Measurements from ENCODE around the gene CEACAM5. TPM values are rescaled to one million over a fixed set of nuclear protein-coding genes. Genes with fewer than 3 reads are reported as not detected.
A peak's percentile ranks its signal among the peaks of the same experiment; 100 is the strongest.

CEACAM5 gene
- total RNA-seq: not detected

- Mint-ChIP-seq H3K27ac (peak within 1 kb of the TSS; percentile 40), H3K9me3 (no peaks in the 10 kb centered on the region), H3K27me3 (peaks cover 33% of the 10 kb centered on the region), H3K4me3 (no peak within 1 kb of the TSS), H3K36me3 (ENCODE audit: low read depth) (no peaks in the 10 kb centered on the region), H3K4me1 (no peaks in the 10 kb centered on the region)
- ATAC-seq (replicated peaks): no peak
These were observed at the start of gene CEACAM5 for GRCh38 chr19:41708481-41708880. Gene CEACAM5 (plus strand): TSS chr19:41708626. CDS start chr19:41708732, 106 bp downstream.

- no peak for ATAC-seq (replicated peaks)
- Mint-ChIP-seq H3K9me3 (peaks cover 14% of the 10 kb centered on the region), H3K4me3 (no peak overlapping the region), H3K27me3 (peaks cover 30% of the 10 kb centered on the region), H3K4me1 (no peaks in the 10 kb centered on the region), H3K36me3 (ENCODE audit: low read depth) (no peaks in the 10 kb centered on the region), H3K27ac (no peak overlapping the region)
These were observed 42.4 kb upstream of the CEACAM5 start for GRCh38 chr19:41666075-41666474.

GRCh38 chr19:41668315-41668714 is 40.1 kb upstream of the CEACAM5 start:
- Mint-ChIP-seq H3K27me3 (peaks cover 44% of the 10 kb centered on the region), H3K4me1 (no peaks in the 10 kb centered on the region), H3K36me3 (ENCODE audit: low read depth) (no peaks in the 10 kb centered on the region), H3K9me3 (peaks cover 10% of the 10 kb centered on the region), H3K27ac (no peak overlapping the region), H3K4me3 (no peak overlapping the region)
- no peak for ATAC-seq (replicated peaks)

GRCh38 chr19:41670755-41671154 is 37.7 kb upstream of the CEACAM5 start:
- Mint-ChIP-seq H3K9me3 (peaks cover 4% of the 10 kb centered on the region), H3K4me3 (no peak overlapping the region), H3K36me3 (ENCODE audit: low read depth) (no peaks in the 10 kb centered on the region), H3K4me1 (no peaks in the 10 kb centered on the region), H3K27me3 (peaks cover 51% of the 10 kb centered on the region), H3K27ac (no peak overlapping the region)
- ATAC-seq (replicated peaks): no peak

- no peak for ATAC-seq (replicated peaks)
- Mint-ChIP-seq H3K27me3 (peaks cover 52% of the 10 kb centered on the region), H3K4me1 (no peaks in the 10 kb centered on the region), H3K4me3 (no peak overlapping the region), H3K9me3 (peaks cover 4% of the 10 kb centered on the region), H3K36me3 (ENCODE audit: low read depth) (no peaks in the 10 kb centered on the region), H3K27ac (no peak overlapping the region)
These were observed 36.9 kb upstream of the CEACAM5 start for GRCh38 chr19:41671486-41671885.

GRCh38 chr19:41682437-41682836 is 26.0 kb upstream of the CEACAM5 start:
- Mint-ChIP-seq H3K27ac (no peak overlapping the region), H3K4me1 (no peaks in the 10 kb centered on the region), H3K36me3 (ENCODE audit: low read depth) (no peaks in the 10 kb centered on the region), H3K9me3 (no peaks in the 10 kb centered on the region), H3K4me3 (no peak overlapping the region), H3K27me3 (peaks cover 33% of the 10 kb centered on the region)
- no peak for ATAC-seq (replicated peaks)

- H3K27me3 Mint-ChIP-seq: peaks cover 27% of the 10 kb centered on the region
- H3K4me1 Mint-ChIP-seq: peaks cover 6% of the 10 kb centered on the region
- H3K27ac Mint-ChIP-seq: no peak overlapping the region
- no peaks in the 10 kb centered on the region for H3K9me3 Mint-ChIP-seq
- no peak for ATAC-seq (replicated peaks)
- H3K36me3 Mint-ChIP-seq (ENCODE audit: low read depth): no peaks in the 10 kb centered on the region
- H3K4me3 Mint-ChIP-seq: no peak overlapping the region
These were observed 21.0 kb upstream of the CEACAM5 start for GRCh38 chr19:41687419-41687818.

GRCh38 chr19:41688098-41688497 is 20.3 kb upstream of the CEACAM5 start, which contains the start of gene CEACAM7:
Gene CEACAM7 (minus strand): TSS chr19:41688270. CDS start chr19:41688165, 105 bp downstream.
- peaks cover 28% of the 10 kb centered on the region for H3K27me3 Mint-ChIP-seq
- no peak for ATAC-seq (replicated peaks)
- no peak within 1 kb of the TSS for H3K4me3 Mint-ChIP-seq
- no peak within 1 kb of the TSS for H3K27ac Mint-ChIP-seq
- H3K4me1 Mint-ChIP-seq: peaks cover 6% of the 10 kb centered on the region
- H3K9me3 Mint-ChIP-seq: no peaks in the 10 kb centered on the region
- no peaks in the 10 kb centered on the region for H3K36me3 Mint-ChIP-seq (ENCODE audit: low read depth)

- Mint-ChIP-seq H3K4me3 (no peak overlapping the region), H3K9me3 (no peaks in the 10 kb centered on the region), H3K27me3 (peaks cover 31% of the 10 kb centered on the region)
These were observed 19.7 kb upstream of the CEACAM5 start for GRCh38 chr19:41688687-41689086.

GRCh38 chr19:41689993-41690800 is 18.2 kb upstream of the CEACAM5 start:
- H3K27me3 Mint-ChIP-seq: peaks cover 31% of the 10 kb centered on the region
- no peaks in the 10 kb centered on the region for H3K9me3 Mint-ChIP-seq
- H3K36me3 Mint-ChIP-seq (ENCODE audit: low read depth): no peaks in the 10 kb centered on the region
- no peak overlapping the region for H3K4me3 Mint-ChIP-seq
- H3K4me1 Mint-ChIP-seq: peaks cover 6% of the 10 kb centered on the region
- no peak for ATAC-seq (replicated peaks)
- no peak overlapping the region for H3K27ac Mint-ChIP-seq

More at GRCh38 chr19:41688687-41689086, 19.7 kb upstream of the CEACAM5 start:
- H3K27ac Mint-ChIP-seq: no peak overlapping the region
- no peak for ATAC-seq (replicated peaks)
- peaks cover 6% of the 10 kb centered on the region for H3K4me1 Mint-ChIP-seq
- no peaks in the 10 kb centered on the region for H3K36me3 Mint-ChIP-seq (ENCODE audit: low read depth)

- H3K4me1 Mint-ChIP-seq: peaks cover 6% of the 10 kb centered on the region
- peaks cover 31% of the 10 kb centered on the region for H3K27me3 Mint-ChIP-seq
- no peak overlapping the region for H3K4me3 Mint-ChIP-seq
- ATAC-seq (replicated peaks): no peak
- no peak overlapping the region for H3K27ac Mint-ChIP-seq
- no peaks in the 10 kb centered on the region for H3K9me3 Mint-ChIP-seq
- H3K36me3 Mint-ChIP-seq (ENCODE audit: low read depth): no peaks in the 10 kb centered on the region
These were observed 17.7 kb upstream of the CEACAM5 start for GRCh38 chr19:41690801-41691065.

- peak; percentile 48 for ATAC-seq (replicated peaks)
- Mint-ChIP-seq H3K27me3 (peaks cover 35% of the 10 kb centered on the region), H3K4me1 (peaks cover 6% of the 10 kb centered on the region), H3K9me3 (no peaks in the 10 kb centered on the region), H3K36me3 (ENCODE audit: low read depth) (no peaks in the 10 kb centered on the region), H3K27ac (no peak overlapping the region), H3K4me3 (no peak overlapping the region)
These were observed 17.0 kb upstream of the CEACAM5 start for GRCh38 chr19:41691268-41691970.

- ATAC-seq (replicated peaks): no peak
- H3K27me3 Mint-ChIP-seq: peaks cover 38% of the 10 kb centered on the region
- H3K9me3 Mint-ChIP-seq: no peaks in the 10 kb centered on the region
- H3K4me1 Mint-ChIP-seq: peaks cover 6% of the 10 kb centered on the region
- no peak overlapping the region for H3K4me3 Mint-ChIP-seq
- no peak overlapping the region for H3K27ac Mint-ChIP-seq
- H3K36me3 Mint-ChIP-seq (ENCODE audit: low read depth): no peaks in the 10 kb centered on the region
These were observed 14.2 kb upstream of the CEACAM5 start for GRCh38 chr19:41694196-41694595.

GRCh38 chr19:41694831-41695635 is 13.4 kb upstream of the CEACAM5 start:
- Mint-ChIP-seq H3K27me3 (peaks cover 40% of the 10 kb centered on the region), H3K36me3 (ENCODE audit: low read depth) (no peaks in the 10 kb centered on the region), H3K4me3 (no peak overlapping the region), H3K27ac (no peak overlapping the region), H3K4me1 (peaks cover 6% of the 10 kb centered on the region), H3K9me3 (no peaks in the 10 kb centered on the region)
- ATAC-seq (replicated peaks): no peak

Measured in activated T-helper 17 cell treated with anti-CD3 and anti-CD28 coated beads, Interleukin-2, amount 50 U/mL, for 72 hours (primary cell).